Epithelial cell of esophagus (primary cell): Measurements from ENCODE around the gene RAPGEF6.

Experiments
- DNase-seq: peaks from one replicate; pipeline ENCODE4 v3.0.0; 2010; ENCODE audit warnings: low read depth
- H3K4me3 ChIP-seq: 2 replicates; pipeline ENCODE4 v1.5.1; 2011; ENCODE audit warnings: mild to moderate bottlenecking, low read length, control low read depth
- CTCF ChIP-seq: IDR thresholded peaks from 2 replicates; pipeline ENCODE4 v1.5.1; 2011; ENCODE audit warnings: low read depth, mild to moderate bottlenecking, low read length, control low read depth, inconsistent platforms; ENCODE audit not compliant: insufficient read depth; ENCODE audit errors: missing control alignments

The RAPGEF6 gene

DNA sequence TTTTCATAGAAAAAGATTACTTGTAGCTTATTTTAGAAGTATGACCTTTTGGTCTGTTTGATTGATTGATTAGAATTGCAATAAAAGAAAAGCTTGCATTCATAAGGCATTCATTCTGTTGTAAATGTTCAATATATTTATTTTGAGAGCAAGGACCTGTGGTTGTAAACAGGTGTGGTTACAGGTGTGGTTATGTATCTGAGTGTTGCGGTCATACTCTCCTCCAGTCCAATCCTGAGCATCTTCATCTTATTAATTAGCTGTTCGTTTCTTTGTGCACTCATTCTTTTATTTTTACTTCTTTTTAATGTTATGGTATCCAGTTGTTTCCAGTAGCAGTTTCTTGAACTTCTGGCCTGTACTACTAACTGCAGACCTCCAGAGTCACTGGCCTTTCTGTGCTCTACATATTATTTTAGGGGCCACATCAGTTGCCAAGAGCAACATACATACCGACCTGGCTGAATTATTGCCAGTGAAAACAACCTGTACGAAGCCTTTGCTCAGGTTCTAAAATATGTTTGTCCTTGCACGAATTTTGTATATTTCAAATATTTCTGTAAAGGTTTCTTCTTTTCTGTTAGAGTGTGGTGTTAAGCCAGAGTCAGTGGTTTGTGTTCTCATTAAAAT lies 242.4 kb downstream of the RAPGEF6 start:
- H3K4me3 ChIP-seq, result no peak overlapping the region
- no peak for TF ChIP-seq CTCF
- DNase-seq, result no peak

GRCh38 chr5:131389869-131390265 lies 245.2 kb downstream of the RAPGEF6 start:
- DNase-seq, result no peak
- H3K4me3 ChIP-seq, result no peak overlapping the region

DNA sequence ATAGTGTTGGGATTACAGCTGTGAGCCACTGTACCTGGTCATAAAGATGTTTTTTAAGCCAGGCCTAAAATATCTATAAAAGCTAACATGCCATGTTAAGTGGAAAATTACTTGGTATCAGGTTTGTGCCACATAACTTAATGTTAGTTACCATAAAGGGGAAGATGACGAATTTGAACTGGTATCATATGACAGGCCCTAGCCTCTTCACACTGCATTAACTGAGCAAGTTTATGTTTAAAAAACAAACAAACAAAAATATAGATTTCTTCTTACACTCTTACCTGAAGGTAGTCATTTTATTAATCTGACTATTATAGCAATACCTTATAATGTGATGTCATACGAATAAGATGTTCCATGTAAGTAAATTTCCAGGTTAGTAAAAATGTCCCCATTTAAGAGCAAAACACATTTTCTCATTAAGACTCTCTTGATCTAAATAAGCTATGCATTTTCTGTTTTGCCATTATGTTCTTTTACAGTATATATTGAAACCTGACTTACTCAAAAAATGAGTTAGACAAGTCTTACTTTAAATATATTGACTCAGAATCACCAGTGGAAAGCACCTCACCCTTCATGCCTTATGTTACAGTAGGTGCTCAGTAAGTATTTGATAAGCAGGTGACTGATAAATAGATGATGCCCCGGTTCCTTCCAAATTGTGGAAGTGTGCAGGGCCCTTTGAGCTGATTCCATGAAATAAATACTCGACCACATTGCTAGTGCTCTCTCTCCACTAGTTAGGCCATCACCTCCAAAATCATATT lies 245.7 kb downstream of the RAPGEF6 start:
- DNase-seq, result no peak
- TF ChIP-seq CTCF, result no peak
- no peak overlapping the region for H3K4me3 ChIP-seq

More at GRCh38 chr5:131389869-131390265, 245.2 kb downstream of the RAPGEF6 start:
- no peak for TF ChIP-seq CTCF

- TF ChIP-seq CTCF, result no peak
- no peak overlapping the region for H3K4me3 ChIP-seq
- DNase-seq, result no peak
Measured at GRCh38 chr5:131387255-131387654, 247.8 kb downstream of the RAPGEF6 start.

- DNase-seq, result no peak
- H3K4me3 ChIP-seq, result no peak overlapping the region
- no peak for TF ChIP-seq CTCF
Measured at GRCh38 chr5:131386779-131387178, 248.2 kb downstream of the RAPGEF6 start.

DNA sequence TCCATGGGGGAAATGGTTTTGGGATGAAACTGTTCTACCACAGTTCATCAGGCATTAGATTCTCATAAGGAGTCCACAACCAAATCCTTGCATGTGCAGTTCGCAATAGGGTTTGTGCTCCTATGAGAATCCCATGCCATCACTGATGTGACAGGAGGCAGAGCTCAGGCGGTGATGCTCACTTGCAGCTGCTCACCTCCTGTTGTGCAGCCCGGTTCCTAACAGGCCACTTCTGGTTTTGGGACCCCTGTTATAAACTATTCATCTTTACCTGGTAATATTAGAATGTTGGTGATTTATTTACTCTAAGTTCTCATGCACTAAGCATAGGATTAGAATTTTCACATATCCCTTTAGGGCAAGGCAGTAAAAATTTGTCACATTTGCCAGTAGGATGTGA lies 248.9 kb downstream of the RAPGEF6 start:
- DNase-seq, result no peak
- no peak for TF ChIP-seq CTCF
- H3K4me3 ChIP-seq, result no peak overlapping the region
